Upper lobe of left lung (tissue), 6 donors: Measurements from ENCODE around the gene C2orf69. TPM values are rescaled to one million over a fixed set of nuclear protein-coding genes. Genes with fewer than 3 reads are reported as not detected.
"Not testable (repeated sequence)": the region's sequence is repeated elsewhere in the genome, so short reads cannot be mapped to it uniquely, and the experiment has no call there.

ENCODE experiments used
- ATAC-seq, 2 donors: fragments of 200-7000 bp; cut with Tn5 transposase; one replicate each; pipeline ENCODE4 v1.9.1; 2022; ENCODE audit warnings: mild to moderate bottlenecking in 2 of 2, moderate library complexity in 2 of 2; ENCODE audit not compliant: low FRiP score in 2 of 2
- DNase-seq, 2 donors: peaks; one replicate each; pipeline ENCODE4 v3.0.0-alpha.2; 2019 to 2020
- H3K27ac ChIP-seq, 4 donors: fragments of 200-600 bp; sonication (generic); one replicate each; pipeline ENCODE4 v1.5.1; 2016 to 2019
- H3K27me3 ChIP-seq, 4 donors: fragments of 200-600 bp; sonication (generic); one replicate each; pipeline ENCODE4 v1.5.1; 2017 to 2019
- H3K36me3 ChIP-seq, 4 donors: fragments of 200-600 bp; sonication (generic); one replicate each; pipeline ENCODE4 v1.5.1; 2016 to 2019
- H3K4me1 ChIP-seq, 4 donors: fragments of 200-600 bp; sonication (generic); one replicate each; pipeline ENCODE4 v1.5.1; 2018 to 2019
- H3K4me3 ChIP-seq, 4 donors: fragments of 200-600 bp; sonication (generic); one replicate each; pipeline ENCODE4 v1.5.1; 2017 to 2019; ENCODE audit warnings: mild to moderate bottlenecking in 2 of 4, moderate library complexity in 1 of 4
- H3K9me3 ChIP-seq, 4 donors: fragments of 200-600 bp; sonication (generic); one replicate each; pipeline ENCODE4 v1.5.1; 2018 to 2019
- CTCF ChIP-seq, 6 experiments: fragments of 450-650 bp in 4 of 6; fragments of 200-600 bp in 2 of 6; sonication (generic) in 2 of 6; IDR thresholded peaks; one replicate each; pipeline ENCODE4 v1.5.1; 2016 to 2019; ENCODE audit warnings: antibody characterized with exemption in 6 of 6
- EP300 ChIP-seq, 4 donors: sonication (generic); formaldehyde crosslinking; IDR thresholded peaks; one replicate each; pipeline ENCODE4 v1.5.1; 2017; ENCODE audit warnings: antibody characterized with exemption in 4 of 4, control low read depth in 2 of 4
- POLR2A ChIP-seq, 4 donors: fragments of 450-650 bp; IDR thresholded peaks; one replicate each; pipeline ENCODE4 v1.5.1; 2016 to 2017; ENCODE audit warnings: antibody characterized with exemption in 4 of 4, mild to moderate bottlenecking in 2 of 4
- POLR2AphosphoS5 ChIP-seq, 2 donors: sonication (generic); formaldehyde crosslinking; IDR thresholded peaks; one replicate each; pipeline ENCODE4 v1.5.1; 2017; ENCODE audit warnings: antibody characterized with exemption in 2 of 2
- WGBS, 2 donors: methylation state at CpG; one replicate each; pipeline ENCODE4 v1.1.5; 2017 to 2018; 5-methylcytosine and 5-hydroxymethylcytosine counted together
- total RNA-seq, 6 donors: library from RNA; depleted of rRNA in 4 of 6; stranded (reverse); fragments of >200 nt in 4 of 6; gene quantifications; one replicate each; pipeline versions ENCODE4 v1.1.0 to v1.2.1, GENCODE V29; 2016 to 2021
- donor health status: DM: no; HTN: no; CAD: no; lungs with moderate emphysema.
- donor health status: DM: no; HTN: yes; CAD: no; lungs with severe emphysema.

The C2orf69 gene
- total RNA-seq, 6 donors from 2014 or later: 6.0 to 14.9 (median 11.5) TPM

GRCh38 chr2:199911877-199912161 lies 726 bp downstream of the C2orf69 start:
- peaks cover 14 to 34% (median 19%) of the 10 kb centered on the region in 4 donors for H3K4me1 ChIP-seq
- H3K27me3 ChIP-seq: no peaks in the 10 kb centered on the region
- H3K27ac ChIP-seq: peak overlapping the region; percentile 93 to 95 (median 94)
- peaks cover 0 to 5% (median 3%) of the 10 kb centered on the region in 4 donors for H3K36me3 ChIP-seq
- H3K4me3 ChIP-seq: peak overlapping the region; percentile 60 to 82 (median 80)
- peak in 1 of 2 donors; percentile 77 for ATAC-seq
- H3K9me3 ChIP-seq: no peaks in the 10 kb centered on the region
- TF ChIP-seq CTCF (IDR thresholded peaks at IDR 0.05) (no peak), POLR2A (IDR thresholded peaks at IDR 0.05) (no peak), POLR2AphosphoS5 (IDR thresholded peaks at IDR 0.05) (no peak), EP300 (IDR thresholded peaks at IDR 0.05) (no peak)
- DNase-seq: no peak
- 1% methylated on average over 12 to 13 of the region's 13 CpGs for WGBS, 2 donors

DNA sequence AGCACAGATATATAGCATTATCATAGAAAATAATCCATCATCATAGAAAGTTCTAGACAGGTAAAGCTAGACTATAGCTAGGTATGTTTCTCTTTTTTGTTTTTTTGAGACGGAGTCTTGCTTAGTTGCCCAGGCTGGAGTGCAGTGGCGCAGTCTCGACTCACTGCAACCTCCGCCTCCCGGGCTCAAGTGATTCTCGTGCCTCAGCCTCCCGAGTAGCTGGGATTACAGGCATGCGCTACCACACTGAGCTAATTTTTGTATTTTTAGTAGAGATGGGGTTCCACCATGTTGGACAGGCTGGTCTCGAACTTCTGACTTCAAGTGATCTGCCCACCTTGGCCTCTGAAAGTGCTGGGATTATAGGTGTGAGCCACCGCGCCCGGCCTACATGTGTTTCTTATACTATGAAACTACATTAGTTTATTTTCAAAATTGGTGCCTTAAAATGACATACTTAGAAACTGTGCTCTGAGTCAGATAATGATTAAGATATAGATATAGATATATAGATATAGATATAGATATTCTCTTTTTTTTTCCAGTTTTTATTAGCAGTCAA lies 1.5 kb downstream of the C2orf69 start:
- not testable (repeated sequence) for ATAC-seq, H3K9me3 ChIP-seq, H3K36me3 ChIP-seq, H3K27me3 ChIP-seq
- Histone ChIP-seq H3K4me1 (peaks cover 14 to 34% (median 19%) of the 10 kb centered on the region in 4 donors), H3K27ac (peak overlapping the region in 1 of 4 donors; percentile 94), H3K4me3 (peak overlapping the region in 3 of 4 donors; percentile 60 to 82 (median 78))
- peak in 1 of 2 donors; percentile 23 for DNase-seq
- WGBS, 2 donors: 89 to 93% methylated on average over 12 of the region's 12 CpGs

DNA sequence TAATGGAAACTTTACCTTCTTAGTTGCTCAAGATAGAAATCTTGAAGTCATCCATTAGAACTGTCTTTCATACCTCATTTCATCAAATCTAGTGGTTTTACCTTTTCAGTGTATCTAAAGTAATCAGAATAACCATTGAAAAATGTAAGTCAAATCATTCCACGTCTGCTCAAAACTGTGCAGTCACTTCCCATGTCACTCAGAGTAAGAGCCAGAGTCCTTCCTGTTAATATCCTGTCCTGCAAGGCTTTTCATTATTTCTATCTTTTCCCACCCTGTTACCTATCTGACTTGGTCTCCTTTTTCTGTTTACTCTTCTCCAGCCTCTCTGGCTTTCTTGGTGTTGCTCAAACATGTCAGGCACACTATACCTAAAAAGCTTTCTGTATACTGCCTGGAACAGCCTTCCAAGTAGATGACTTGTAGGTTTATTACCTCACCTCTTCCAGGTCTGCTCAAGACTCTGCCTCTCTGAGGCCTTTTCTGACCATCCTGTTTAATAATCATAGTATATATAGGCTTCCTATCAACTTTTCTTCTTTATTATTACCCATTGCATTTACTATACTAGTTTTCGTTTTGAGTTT lies 3.4 kb downstream of the C2orf69 start:
- Histone ChIP-seq H3K4me3 (no peak overlapping the region), H3K9me3 (no peaks in the 10 kb centered on the region), H3K36me3 (peaks cover 0 to 21% (median 6%) of the 10 kb centered on the region in 4 donors), H3K27ac (no peak overlapping the region), H3K27me3 (no peaks in the 10 kb centered on the region), H3K4me1 (peaks cover 14 to 34% (median 19%) of the 10 kb centered on the region in 4 donors)
- TF ChIP-seq CTCF (IDR thresholded peaks at IDR 0.05) (no peak), POLR2AphosphoS5 (IDR thresholded peaks at IDR 0.05) (no peak), POLR2A (IDR thresholded peaks at IDR 0.05) (no peak), EP300 (IDR thresholded peaks at IDR 0.05) (no peak)
- DNase-seq (no peak), ATAC-seq (no peak)
- 54 to 55% methylated on average over 2 of the region's 2 CpGs for WGBS, 2 donors

DNA sequence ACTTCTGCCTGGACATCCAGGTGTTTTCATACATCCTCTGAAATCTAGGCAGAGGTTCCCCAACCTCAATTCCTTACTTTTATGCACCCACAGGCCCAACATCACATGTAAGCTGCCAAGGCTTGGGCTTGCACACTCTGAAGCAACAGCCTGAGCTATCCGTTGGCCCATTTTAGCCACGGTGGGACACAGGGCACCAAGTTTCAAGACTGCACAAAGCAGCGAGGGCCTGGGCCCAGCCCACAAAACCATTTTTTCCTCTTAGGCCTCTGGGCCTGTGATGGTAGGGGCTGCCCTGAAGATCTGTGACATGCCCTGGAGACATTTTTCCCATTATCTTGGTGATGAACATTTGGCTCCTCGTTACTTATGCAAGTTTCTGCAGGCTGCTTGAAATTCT lies 5.9 kb downstream of the C2orf69 start:
- Histone ChIP-seq H3K36me3 (peaks cover 0 to 21% (median 6%) of the 10 kb centered on the region in 4 donors), H3K9me3 (no peaks in the 10 kb centered on the region), H3K27ac (no peak overlapping the region), H3K4me1 (peaks cover 7 to 25% (median 15%) of the 10 kb centered on the region in 4 donors), H3K4me3 (no peak overlapping the region), H3K27me3 (no peaks in the 10 kb centered on the region)
- DNase-seq (no peak), ATAC-seq (no peak)
- 98 to 100% methylated on average over 4 of the region's 4 CpGs for WGBS, 2 donors
- TF ChIP-seq POLR2A (IDR thresholded peaks at IDR 0.05): no peak

DNA sequence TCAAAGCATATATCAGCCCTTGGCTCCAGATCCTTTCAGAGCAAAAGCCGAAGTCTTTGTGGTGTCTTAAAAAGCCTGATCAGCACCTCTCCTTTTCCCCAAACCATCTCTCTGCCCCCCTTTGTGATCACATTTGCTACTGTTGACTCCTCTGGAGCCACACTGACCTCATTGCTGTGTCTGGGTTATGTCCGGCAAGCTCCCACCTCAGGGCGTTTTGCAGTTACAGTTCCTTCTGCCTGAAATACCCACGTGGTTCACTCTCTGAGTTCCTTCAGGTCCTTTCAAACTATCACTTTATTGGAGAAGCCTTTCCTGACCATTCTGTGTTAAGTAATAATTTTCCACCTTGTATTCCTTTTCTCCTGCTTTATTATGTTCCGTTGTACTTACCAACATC lies 11.8 kb downstream of the C2orf69 start:
- H3K9me3 ChIP-seq: no peaks in the 10 kb centered on the region
- H3K27ac ChIP-seq: no peak overlapping the region
- H3K36me3 ChIP-seq: peaks cover 0 to 12% (median 2%) of the 10 kb centered on the region in 4 donors
- WGBS, 2 donors: 67 to 70% methylated on average over 5 of the region's 5 CpGs
- no peak overlapping the region for H3K4me3 ChIP-seq
- TF ChIP-seq POLR2A (IDR thresholded peaks at IDR 0.05) (no peak), POLR2AphosphoS5 (IDR thresholded peaks at IDR 0.05) (no peak), EP300 (IDR thresholded peaks at IDR 0.05) (no peak), CTCF (IDR thresholded peaks at IDR 0.05) (no peak)
- ATAC-seq (no peak), DNase-seq (no peak)
- H3K27me3 ChIP-seq: no peaks in the 10 kb centered on the region
- H3K4me1 ChIP-seq: no peaks in the 10 kb centered on the region

GRCh38 chr2:199923924-199924323 lies 12.8 kb downstream of the C2orf69 start:
- Histone ChIP-seq H3K4me3 (no peak overlapping the region), H3K27me3 (no peaks in the 10 kb centered on the region), H3K4me1 (no peaks in the 10 kb centered on the region), H3K36me3 (peaks cover 0 to 4% (median 2%) of the 10 kb centered on the region in 4 donors), H3K27ac (no peak overlapping the region), H3K9me3 (no peaks in the 10 kb centered on the region)
- ATAC-seq (no peak), DNase-seq (no peak)
- TF ChIP-seq CTCF (IDR thresholded peaks at IDR 0.05): no peak
- no peak for TF ChIP-seq POLR2AphosphoS5 (IDR thresholded peaks at IDR 0.05)
- TF ChIP-seq POLR2A (IDR thresholded peaks at IDR 0.05): no peak
- TF ChIP-seq EP300 (IDR thresholded peaks at IDR 0.05): no peak
- 82 to 93% methylated on average over 2 of the region's 2 CpGs for WGBS, 2 donors
